Myometrial cell (primary cell): Measurements from ENCODE around the gene R3HDM4. TPM values are rescaled to one million over a fixed set of nuclear protein-coding genes. Genes with fewer than 3 reads are reported as not detected.

ENCODE experiments used
- total RNA-seq: library from RNA; depleted of rRNA; stranded (reverse); fragments of >200 nt; gene quantifications from 2 replicates; pipeline ENCODE4 v1.2.3, GENCODE V29; 2015

Gene R3HDM4
- 34.7 and 66.6 TPM in 2 replicates for total RNA-seq

DNA sequence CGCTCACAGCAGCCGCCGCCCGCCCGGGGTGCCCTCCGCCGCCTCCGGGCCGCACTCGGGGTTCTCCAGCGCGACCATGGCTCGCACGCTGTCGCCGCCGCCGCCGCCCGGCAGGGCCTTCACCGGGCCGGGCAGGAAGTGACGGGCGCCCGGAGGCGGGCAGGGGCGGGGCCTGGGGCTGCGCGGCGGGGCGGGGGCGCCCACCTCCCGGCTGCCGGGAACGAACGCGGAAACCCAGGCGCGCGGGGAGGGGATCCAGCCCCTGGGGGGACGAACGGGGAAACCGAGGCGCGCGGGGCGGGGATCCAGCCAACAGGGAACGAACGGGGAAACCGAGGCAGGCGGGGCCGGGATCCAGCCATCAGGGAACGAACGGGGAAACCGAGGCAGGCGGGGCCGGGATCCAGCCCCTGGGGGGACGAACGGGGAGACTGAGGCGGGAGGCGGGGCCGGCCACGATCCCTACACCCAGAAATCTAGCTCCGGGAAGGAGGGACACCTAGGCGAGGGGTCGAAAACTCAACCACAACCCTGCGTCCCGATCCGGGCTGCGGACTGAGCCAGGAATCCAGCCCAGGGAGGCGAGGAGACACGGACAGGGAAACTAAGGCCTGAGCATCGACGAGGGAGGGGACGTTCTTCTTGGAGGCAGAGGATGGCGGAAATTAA is at the start of gene R3HDM4:
Gene R3HDM4 (minus strand): TSS at position 140 of the 669 bp plus-strand sequence. CDS start 62 bp downstream, at position 78.

DNA sequence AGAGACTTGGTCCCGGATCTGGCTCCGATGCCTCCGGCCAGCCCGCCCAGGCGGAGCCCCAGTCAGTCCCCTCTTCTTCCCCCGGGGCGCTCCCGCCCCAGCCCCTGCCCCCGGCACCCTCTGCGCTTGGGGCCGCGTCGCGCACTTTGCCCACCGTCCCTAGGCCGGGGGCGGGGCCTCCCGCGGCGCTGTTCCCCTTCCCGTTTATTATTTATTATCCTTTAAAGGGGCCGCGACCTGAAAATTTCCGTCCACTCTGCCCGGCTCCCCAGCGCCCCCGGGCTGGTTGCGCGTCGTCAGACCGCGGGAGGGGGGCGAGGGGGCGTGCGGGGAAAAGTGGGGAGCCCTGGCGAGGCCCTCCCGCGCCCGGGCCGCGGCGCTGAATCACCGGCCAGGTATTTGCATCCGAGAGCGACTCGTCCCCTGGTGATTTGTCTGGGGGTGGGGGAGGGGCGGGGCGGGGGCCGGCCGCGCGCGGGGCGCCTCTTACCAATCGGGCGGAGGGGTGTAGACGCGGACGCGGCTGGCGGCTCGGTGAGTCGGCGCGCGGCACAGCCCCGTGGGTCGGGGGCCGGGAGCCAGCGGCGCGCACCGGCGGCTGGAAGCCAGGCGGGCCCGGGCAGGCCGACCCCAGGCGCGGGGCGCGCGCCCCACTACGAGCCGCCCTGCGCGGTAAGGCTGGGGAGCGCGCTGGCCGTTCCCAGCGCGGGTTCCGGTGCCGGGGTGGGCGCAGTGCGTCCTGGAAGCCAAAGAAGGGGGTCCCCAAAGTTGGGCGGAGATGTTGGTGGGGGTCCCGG is 12.7 kb upstream of the R3HDM4 start, which contains the start of gene ARID3A:
Gene ARID3A (plus strand): TSS at position 510 of the 797 bp plus-strand sequence. CDS start 3,494 bp downstream, outside the sequence.

GRCh38 chr19:917323-918151 is 4.5 kb upstream of the R3HDM4 start, which contains the start of gene KISS1R:
Gene KISS1R (plus strand): TSS chr19:917333. CDS start chr19:917503, 170 bp downstream.

DNA sequence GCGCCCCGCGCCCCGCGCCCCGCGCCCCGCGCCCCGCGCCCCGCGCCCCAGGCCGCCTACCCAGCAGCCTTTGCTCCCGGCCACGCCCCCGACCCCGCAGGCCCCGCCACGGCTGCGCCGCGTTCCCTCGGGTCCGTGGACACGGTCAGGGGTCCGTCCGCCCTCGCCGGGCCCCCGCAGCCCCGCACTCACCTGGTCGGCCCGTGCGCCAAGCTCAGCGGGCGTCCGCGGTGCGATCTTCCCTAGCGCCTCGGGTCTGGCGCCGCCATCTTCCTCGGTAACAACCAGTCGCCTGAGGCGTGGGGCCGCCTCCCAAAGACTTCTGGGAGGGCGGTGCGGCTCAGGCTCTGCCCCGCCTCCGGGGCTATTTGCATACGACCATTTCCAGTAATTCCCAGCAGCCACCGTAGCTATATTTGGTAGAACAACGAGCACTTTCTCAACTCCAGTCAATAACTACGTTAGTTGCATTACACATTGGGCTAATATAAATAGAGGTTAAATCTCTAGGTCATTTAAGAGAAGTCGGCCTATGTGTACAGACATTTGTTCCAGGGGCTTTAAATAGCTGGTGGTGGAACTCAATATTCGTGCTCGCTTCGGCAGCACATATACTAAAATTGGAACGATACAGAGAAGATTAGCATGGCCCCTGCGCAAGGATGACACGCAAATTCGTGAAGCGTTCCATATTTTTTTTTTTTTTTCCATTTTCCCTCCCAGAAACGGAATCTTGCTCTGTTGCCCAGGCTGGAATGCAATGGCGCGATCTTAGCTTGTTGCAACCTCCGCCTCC is 19.9 kb downstream of the R3HDM4 start, which contains the start of the genes MED16 and RNU6-9:
Gene MED16 (minus strand): TSS at position 294 of the 796 bp plus-strand sequence. CDS start 2,056 bp downstream, outside the sequence.
Gene RNU6-9 (plus strand): TSS at position 591 of the 796 bp plus-strand sequence.

DNA sequence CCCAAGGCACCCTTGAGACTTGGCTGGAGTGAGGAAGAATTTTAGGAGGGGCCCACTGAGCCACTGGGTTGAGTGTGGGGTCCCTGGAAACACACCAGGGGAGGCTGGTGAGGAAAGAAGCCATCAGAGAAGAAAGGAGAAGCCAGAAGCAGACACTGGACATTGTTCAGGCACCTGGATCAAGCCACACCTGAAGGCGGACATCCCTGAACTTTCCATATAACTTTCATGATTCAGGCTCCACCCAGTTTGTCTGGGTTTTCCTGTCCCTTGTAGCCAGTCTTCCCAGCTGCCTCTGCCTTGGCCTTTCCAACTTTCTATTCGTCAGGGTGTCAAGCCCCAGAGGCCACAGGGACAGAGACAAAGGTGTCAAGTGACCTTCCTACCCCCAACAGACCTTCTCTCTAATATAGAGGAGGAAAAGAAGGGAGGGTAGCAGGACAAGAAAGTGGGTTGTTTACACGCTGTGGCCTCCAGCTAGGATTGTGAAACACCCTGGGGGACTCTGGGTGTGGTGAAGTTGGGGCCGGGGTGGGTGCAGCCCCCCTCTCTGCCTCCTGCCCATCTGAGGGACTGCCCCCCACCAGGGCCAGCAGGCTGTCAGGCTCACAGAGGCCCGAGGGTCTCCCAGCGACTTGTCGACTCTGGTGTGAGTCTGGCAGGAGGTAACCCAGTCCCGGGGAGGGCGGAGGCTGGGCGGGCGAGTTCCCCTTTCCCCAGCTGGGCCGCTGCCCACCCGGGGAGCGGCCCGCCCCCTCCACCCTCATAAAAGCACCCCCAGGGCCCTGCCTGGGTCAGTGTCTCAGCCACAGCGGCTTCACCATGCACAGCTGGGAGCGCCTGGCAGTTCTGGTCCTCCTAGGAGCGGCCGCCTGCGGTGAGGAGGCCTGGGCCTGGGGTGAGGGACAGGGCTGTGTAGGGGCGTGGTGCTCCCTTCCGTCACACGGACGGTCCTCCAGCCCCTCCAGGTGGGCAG is 53.9 kb downstream of the R3HDM4 start, which contains the start of gene CFD:
Gene CFD (plus strand): TSS at position 797 of the 976 bp plus-strand sequence. CDS start 26 bp downstream, at position 823.

GRCh38 chr19:852136-853013 is 60.6 kb downstream of the R3HDM4 start, which contains the start of gene ELANE:
Gene ELANE (plus strand): TSS chr19:852303. CDS start chr19:852329, 26 bp downstream.

Other genes with a start within 250 kb of the R3HDM4 start
- 68.0 and 111 TPM in 2 replicates for gene FSTL3, start 236.8 kb downstream of the R3HDM4 start, total RNA-seq
- not detected in 2 replicates for gene PRSS57, start 217.8 kb downstream of the R3HDM4 start, total RNA-seq
- gene PALM, start 204.3 kb downstream of the R3HDM4 start, total RNA-seq = 0.35 and 6.3 TPM in 2 replicates
- 0.86 TPM in 1 of 2 replicates, not detected in the other for gene MISP, start 162.1 kb downstream of the R3HDM4 start, total RNA-seq
- gene PTBP1, start 115.8 kb downstream of the R3HDM4 start, total RNA-seq = 250 and 351 TPM in 2 replicates
- gene PLPPR3, start 91.3 kb downstream of the R3HDM4 start, total RNA-seq = 0.35 and 0.58 TPM in 2 replicates
- gene AZU1, start 85.4 kb downstream of the R3HDM4 start, total RNA-seq = not detected in 2 replicates
- gene PRTN3, start 72.2 kb downstream of the R3HDM4 start, total RNA-seq = not detected in 2 replicates
- gene ELANE, start 60.9 kb downstream of the R3HDM4 start, total RNA-seq = not detected in 2 replicates
- 2.0 and 5.7 TPM in 2 replicates for gene CFD, start 53.6 kb downstream of the R3HDM4 start, total RNA-seq
- 35.4 and 44.7 TPM in 2 replicates for gene MED16, start 20.0 kb downstream of the R3HDM4 start, total RNA-seq
- not detected in 2 replicates for gene RNU6-9, start 19.7 kb downstream of the R3HDM4 start, total RNA-seq
- 0.18 TPM in 1 of 2 replicates, not detected in the other for gene KISS1R, start 4.1 kb upstream of the R3HDM4 start, total RNA-seq
- 11.7 and 15.3 TPM in 2 replicates for gene ARID3A, start 12.8 kb upstream of the R3HDM4 start, total RNA-seq
- gene WDR18, start 71.1 kb upstream of the R3HDM4 start, total RNA-seq = 45.7 and 62.3 TPM in 2 replicates
- gene GRIN3B, start 87.2 kb upstream of the R3HDM4 start, total RNA-seq = 0.58 TPM in 1 of 2 replicates, not detected in the other
- gene TMEM259, start 107.9 kb upstream of the R3HDM4 start, total RNA-seq = 175 and 210 TPM in 2 replicates
- not detected in 2 replicates for gene RNU6-2, start 108.3 kb upstream of the R3HDM4 start, total RNA-seq
- gene CNN2, start 113.4 kb upstream of the R3HDM4 start, total RNA-seq = 299 and 306 TPM in 2 replicates
- 2.3 and 5.3 TPM in 2 replicates for gene ABCA7, start 126.9 kb upstream of the R3HDM4 start, total RNA-seq
- gene ARHGAP45, start 153.9 kb upstream of the R3HDM4 start, total RNA-seq = 3.5 and 8.5 TPM in 2 replicates
- 360 and 361 TPM in 2 replicates for gene POLR2E, start 182.2 kb upstream of the R3HDM4 start, total RNA-seq
- 478 TPM in 2 replicates for gene GPX4, start 190.8 kb upstream of the R3HDM4 start, total RNA-seq